Glomerular endothelial cell (primary cell): ENCODE measurements around the gene TLR8. TPM values are rescaled to one million over a fixed set of nuclear protein-coding genes. Genes with fewer than 3 reads are reported as not detected.
"Not testable (repeated sequence)": the region's sequence is repeated elsewhere in the genome, so short reads cannot be mapped to it uniquely, and the experiment has no call there.

ENCODE experiments used
- DNase-seq: peaks from one replicate; pipeline ENCODE4 v3.0.0-alpha.2; 2011; ENCODE audit warnings: low read depth, low spot score; ENCODE audit errors: extremely low read depth
- total RNA-seq: library from RNA; depleted of rRNA; stranded (reverse); fragments of >200 nt; gene quantifications from 2 replicates; pipeline ENCODE4 v1.2.3, GENCODE V29; 2015

Gene TLR8
- total RNA-seq, 1 donor from 2014 or later, result not detected

DNA sequence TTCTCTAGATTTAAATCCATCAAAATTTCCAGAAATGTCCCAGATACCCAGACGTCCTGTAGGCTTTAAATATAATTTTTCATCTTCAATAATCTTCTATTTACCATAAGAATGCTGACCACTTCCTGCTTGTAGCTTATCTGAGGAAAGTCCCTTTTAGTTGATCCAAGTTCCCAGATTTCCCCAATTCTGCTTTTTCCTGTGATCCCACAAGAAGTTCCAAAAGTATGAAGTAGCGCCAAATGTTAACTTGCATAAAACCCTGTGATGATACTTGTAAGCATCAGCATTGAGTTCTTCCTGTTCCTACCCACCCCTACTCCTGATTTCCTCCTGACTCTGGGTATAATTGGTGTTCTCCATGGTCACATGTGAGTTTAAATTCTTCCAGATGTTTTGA is 10.6 kb upstream of the TLR8 start:
- DNase-seq, result no peak

GRCh38 chrX:12896935-12897334 is 9.5 kb upstream of the TLR8 start:
- DNase-seq, result no peak

DNA sequence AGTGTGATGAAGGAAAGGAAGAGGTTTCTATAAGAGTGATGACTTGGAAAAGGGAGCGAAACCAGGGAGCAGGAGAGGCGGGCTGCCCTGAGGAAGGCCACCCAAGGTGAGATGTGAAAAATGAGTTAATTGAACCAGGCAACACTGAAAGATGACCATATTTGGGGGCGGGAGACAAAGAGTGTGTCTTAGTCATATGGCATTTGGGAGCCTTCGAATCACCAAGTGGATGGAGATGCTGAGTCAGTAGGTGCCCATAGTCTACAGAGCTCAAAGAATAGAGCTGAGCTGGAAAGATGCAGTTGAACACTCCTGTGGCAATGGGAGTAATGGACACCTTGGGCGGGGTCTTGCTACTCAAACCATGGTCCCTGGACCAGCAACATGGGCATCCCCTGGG is 8.3 kb upstream of the TLR8 start:
- no peak for DNase-seq

- DNase-seq, result no peak
Measured at GRCh38 chrX:12899506-12899905, 6.9 kb upstream of the TLR8 start.

DNA sequence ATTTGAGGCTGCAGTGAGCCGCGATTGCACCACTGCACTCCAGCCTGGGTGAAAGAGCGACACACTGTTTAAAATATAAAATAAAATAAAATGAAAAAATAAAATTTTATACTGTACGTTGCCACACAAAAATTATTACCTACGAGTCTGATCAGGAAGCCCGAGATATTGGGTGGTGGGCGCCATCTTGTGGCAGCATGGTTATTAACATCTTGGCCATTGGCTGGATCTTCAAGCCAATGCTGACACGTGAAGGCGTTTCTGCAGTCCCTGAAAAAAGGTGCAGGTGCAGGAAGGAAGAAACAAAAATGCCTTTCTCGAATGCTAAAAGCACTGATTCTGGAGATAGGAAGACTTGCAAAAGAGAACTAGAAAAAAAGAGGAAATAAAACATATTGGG is 4.9 kb upstream of the TLR8 start:
- DNase-seq, result peak; percentile 12

DNA sequence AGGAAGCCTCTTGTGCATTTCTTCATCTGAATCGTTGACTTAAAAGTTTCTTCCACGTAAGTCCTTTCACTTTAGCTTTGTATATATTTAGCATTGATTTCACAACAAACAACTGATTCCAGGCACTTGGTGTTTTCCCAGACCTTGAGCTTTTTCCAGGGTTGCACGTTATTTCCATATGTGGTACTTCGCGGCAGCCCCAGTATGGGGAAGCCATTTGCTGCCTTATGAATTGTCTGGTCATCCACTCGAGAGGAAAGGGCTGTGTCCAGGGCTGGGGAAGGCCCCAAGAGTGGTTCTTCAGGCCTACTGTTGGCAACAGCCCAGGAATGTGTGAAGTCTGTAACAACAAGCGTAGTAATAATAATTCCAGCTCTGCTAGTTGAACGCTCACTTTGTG is 2.8 kb upstream of the TLR8 start:
- no peak for DNase-seq

DNA sequence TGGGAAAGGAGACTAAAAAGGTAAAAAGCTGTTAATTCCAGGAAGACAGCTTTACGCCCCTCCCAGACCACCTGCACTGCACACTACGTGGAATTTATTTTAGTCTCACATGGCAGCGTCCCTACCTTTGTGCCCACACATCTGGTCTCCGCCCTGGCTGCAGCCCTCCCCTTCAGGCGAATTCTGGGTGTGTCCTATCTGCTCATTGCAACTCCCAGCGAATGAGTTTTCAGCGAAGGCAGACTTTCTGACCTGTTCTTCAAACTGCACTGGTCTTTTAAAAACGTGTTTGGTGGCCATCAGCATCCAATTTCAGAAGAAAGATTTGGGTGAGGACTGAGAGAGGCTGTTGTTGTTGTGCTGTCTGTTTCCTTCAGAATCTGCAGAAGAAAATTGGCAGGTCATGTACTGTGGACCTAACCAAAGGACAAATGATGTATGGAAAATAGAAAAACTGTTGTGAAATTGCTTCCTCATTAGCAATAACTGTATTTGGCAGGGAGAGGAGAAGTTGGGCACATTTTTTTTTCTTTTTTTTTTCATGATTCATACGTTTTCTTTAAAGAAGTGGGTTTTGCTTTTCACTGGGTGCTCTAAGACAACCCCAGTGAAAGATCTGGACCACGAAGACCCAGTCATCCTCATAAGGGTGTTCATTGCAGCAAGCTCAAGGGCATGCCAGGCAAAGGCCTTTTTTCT is 4.2 kb downstream of the TLR8 start:
- DNase-seq, result no peak

- DNase-seq, result no peak
Measured at GRCh38 chrX:12911122-12911470, 4.7 kb downstream of the TLR8 start.

DNA sequence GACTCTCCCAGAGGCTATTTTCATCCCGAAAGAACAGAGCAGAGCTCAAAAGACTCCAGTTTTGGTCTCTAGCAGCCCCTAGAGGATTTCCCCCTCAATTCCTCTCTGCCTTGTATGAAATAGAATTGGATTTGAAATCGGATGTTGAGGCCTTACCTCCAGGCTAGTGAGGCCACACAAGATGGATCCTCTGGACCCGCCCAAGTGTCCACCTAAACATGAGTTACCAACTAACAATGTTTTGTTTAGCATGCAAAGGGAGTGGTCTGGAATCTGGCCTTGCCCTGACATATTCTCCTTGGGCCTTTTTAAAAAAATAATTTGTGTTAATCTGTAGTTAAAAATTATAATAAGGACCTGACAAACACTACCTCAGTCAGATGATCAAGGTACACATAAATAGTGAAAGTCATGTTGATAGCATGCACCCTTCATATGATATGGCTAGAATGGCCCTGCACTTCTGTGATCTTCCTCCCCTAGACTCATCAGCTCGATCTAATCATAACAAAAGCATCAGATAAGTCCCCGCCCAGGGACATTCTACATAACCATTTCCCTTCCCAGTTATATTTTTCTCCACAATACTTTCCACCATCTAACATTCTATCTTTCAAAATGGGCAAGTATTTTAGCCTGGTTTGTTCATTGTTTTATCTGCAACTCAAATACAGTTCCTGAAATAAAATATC is 6.5 kb downstream of the TLR8 start:
- no peak for DNase-seq

GRCh38 chrX:12917753-12918152 is 11.3 kb downstream of the TLR8 start:
- DNase-seq, result no peak

DNA sequence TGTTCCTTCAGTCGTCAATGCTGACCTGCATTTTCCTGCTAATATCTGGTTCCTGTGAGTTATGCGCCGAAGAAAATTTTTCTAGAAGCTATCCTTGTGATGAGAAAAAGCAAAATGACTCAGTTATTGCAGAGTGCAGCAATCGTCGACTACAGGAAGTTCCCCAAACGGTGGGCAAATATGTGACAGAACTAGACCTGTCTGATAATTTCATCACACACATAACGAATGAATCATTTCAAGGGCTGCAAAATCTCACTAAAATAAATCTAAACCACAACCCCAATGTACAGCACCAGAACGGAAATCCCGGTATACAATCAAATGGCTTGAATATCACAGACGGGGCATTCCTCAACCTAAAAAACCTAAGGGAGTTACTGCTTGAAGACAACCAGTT is 12.6 kb downstream of the TLR8 start:
- no peak for DNase-seq

DNA sequence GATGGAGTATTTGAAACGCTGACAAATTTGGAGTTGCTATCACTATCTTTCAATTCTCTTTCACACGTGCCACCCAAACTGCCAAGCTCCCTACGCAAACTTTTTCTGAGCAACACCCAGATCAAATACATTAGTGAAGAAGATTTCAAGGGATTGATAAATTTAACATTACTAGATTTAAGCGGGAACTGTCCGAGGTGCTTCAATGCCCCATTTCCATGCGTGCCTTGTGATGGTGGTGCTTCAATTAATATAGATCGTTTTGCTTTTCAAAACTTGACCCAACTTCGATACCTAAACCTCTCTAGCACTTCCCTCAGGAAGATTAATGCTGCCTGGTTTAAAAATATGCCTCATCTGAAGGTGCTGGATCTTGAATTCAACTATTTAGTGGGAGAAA is 13.2 kb downstream of the TLR8 start:
- no peak for DNase-seq

DNA sequence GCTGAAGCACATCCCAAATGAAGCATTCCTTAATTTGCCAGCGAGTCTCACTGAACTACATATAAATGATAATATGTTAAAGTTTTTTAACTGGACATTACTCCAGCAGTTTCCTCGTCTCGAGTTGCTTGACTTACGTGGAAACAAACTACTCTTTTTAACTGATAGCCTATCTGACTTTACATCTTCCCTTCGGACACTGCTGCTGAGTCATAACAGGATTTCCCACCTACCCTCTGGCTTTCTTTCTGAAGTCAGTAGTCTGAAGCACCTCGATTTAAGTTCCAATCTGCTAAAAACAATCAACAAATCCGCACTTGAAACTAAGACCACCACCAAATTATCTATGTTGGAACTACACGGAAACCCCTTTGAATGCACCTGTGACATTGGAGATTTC is 14.6 kb downstream of the TLR8 start:
- no peak for DNase-seq

DNA sequence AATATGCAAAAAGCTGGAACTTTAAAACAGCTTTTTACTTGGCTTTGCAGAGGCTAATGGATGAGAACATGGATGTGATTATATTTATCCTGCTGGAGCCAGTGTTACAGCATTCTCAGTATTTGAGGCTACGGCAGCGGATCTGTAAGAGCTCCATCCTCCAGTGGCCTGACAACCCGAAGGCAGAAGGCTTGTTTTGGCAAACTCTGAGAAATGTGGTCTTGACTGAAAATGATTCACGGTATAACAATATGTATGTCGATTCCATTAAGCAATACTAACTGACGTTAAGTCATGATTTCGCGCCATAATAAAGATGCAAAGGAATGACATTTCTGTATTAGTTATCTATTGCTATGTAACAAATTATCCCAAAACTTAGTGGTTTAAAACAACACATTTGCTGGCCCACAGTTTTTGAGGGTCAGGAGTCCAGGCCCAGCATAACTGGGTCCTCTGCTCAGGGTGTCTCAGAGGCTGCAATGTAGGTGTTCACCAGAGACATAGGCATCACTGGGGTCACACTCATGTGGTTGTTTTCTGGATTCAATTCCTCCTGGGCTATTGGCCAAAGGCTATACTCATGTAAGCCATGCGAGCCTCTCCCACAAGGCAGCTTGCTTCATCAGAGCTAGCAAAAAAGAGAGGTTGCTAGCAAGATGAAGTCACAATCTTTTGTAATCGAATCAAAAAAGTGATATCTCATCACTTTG is 15.6 kb downstream of the TLR8 start:
- DNase-seq, result no peak

DNA sequence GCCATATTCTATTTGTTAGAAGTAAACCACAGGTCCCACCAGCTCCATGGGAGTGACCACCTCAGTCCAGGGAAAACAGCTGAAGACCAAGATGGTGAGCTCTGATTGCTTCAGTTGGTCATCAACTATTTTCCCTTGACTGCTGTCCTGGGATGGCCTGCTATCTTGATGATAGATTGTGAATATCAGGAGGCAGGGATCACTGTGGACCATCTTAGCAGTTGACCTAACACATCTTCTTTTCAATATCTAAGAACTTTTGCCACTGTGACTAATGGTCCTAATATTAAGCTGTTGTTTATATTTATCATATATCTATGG is 16.1 kb downstream of the TLR8 start:
- DNase-seq, result no peak

GRCh38 chrX:12929701-12930100 is 23.3 kb downstream of the TLR8 start:
- DNase-seq, result no peak

- no peak for DNase-seq
Measured at GRCh38 chrX:12930150-12930549, 23.7 kb downstream of the TLR8 start.

GRCh38 chrX:12932244-12932643 is 25.8 kb downstream of the TLR8 start:
- DNase-seq, result no peak

DNA sequence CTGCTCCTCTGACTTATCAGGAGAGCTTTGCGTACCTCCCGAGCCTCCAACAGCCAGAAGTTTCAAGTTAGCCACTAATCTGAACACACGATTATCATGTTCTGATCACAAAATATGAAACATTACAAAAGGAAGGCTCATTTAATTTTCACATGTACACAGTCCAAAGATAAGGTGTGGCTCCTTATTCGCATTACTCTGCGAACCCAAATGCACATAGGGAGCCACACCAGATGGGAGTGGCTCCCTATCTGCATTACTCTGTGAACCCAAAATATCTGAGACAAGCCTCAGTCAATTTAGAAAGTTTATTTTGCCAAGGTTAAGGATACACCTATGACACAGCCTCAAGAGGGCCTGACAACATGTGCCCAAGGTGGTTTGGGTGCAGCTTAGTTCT is 28.4 kb downstream of the TLR8 start:
- no peak for DNase-seq

DNA sequence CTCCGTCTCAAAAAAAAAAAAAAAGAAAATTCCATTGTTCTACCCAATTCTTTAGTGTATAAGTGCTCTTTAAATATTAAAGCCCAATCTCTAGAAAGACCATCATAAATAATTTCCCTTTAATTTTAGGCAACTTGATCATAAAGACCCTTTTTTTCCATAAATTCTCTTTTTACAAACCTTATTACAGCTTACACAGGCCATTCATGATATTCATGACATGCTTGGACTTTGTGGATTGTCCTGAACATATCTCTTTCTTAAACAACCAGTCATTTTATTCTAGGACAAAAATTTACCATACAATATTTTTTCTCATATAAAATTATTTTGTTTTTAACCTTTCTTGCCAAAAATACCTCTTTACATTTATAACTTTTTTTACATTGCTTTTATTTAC is 30.5 kb downstream of the TLR8 start:
- DNase-seq, result no peak

DNA sequence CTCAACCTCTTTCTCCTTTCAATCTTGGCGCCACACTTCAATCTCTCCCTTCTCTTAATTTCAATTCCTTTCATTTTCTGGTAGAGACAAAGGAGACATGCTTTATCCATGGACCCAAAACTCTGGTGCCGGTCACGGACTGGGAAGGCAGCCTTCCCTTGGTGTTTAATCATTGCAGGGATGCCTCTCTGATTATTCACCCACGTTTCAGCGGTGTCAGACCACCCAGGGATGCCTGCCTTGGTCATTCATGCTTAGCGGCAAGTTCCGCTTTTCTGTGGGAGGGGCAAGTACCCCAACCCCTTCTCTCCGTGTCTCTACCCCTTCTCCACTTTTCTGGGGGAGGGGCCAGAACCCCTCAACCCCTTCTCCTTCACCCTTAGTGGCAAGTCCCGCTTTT is 34.1 kb downstream of the TLR8 start:
- DNase-seq, result not testable (repeated sequence)

DNA sequence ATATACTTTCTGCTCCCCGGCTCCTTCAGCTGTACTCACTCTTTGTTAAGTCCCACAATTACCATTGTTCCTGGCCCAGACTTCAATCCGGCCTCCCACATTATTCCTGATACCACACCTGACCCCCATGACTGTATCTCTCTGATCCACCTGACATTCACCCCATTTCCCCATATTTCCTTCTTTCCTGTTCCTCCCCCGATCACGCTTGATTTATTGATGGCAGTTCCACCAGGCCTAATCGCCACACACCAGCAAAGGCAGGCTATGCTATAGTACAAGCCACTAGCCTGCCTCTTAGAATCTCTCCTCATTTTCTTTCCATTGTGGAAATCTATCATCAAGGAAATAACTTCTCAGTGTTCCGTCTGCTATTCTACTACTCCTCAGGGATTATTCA is 37.2 kb downstream of the TLR8 start:
- DNase-seq, result not testable (repeated sequence)
